Measurements from ENCODE around the gene ASAP3. TPM values are rescaled to one million over a fixed set of nuclear protein-coding genes. Genes with fewer than 3 reads are reported as not detected.

The ASAP3 gene
- total and polyA plus RNA-seq, 8 donors, result 17.9 to 37.4 (median 25.3) TPM

- H3K9me3 ChIP-seq, result no peaks in the 10 kb centered on the region
- WGBS, 2 donors, result 84 to 85% methylated on average over 8 of the region's 8 CpGs
- H3K27ac ChIP-seq, result no peak overlapping the region
- H3K36me3 ChIP-seq, result peaks cover 0 to 43% (median 4%) of the 10 kb centered on the region in 3 donors
- ATAC-seq (no peak), DNase-seq (no peak), FAIRE-seq (no peak)
- no peak overlapping the region for H3K4me3 ChIP-seq
- no peaks in the 10 kb centered on the region for H3K27me3 ChIP-seq
- no peak for TF ChIP-seq CTCF (IDR thresholded peaks at IDR 0.05)
- intact Hi-C loops (cut with DNase I), result no loop called here
- no peaks in the 10 kb centered on the region for H3K4me1 ChIP-seq
Measured at GRCh38 chr1:23387494-23387893, 96.5 kb downstream of the ASAP3 start.

DNA sequence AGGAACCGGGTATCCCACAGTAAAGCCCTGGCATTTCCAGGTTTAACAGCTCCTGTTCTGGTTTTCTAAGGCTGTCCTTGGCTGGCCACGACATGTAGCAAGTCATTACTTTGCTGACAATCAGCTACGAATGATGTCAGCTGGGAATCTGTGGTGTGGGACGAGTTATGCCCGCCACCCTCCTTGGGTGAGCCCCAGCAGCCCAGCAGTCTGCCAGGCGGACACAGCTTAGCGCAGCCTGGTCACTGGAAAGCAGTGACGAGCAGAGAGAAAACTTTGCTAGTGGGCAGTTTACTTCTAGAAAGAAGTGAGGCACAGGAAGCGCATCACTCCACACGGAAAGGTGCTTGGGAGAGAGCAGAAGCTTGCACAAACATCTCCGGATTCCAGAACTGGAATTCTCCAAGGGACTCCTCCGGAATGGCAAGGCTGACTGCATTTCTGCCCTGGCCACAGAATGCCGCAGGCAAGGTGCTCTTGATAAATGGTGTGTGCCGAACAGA is 98.8 kb downstream of the ASAP3 start:
- H3K27me3 ChIP-seq, result no peaks in the 10 kb centered on the region
- no peak for TF ChIP-seq CTCF (IDR thresholded peaks at IDR 0.05)
- DNase-seq (peak in 1 of 6 donors; percentile 21), ATAC-seq (no peak), FAIRE-seq (no peak)
- 83% methylated on average over 14 of the region's 14 CpGs for WGBS, 2 donors
- no peak overlapping the region for H3K4me3 ChIP-seq
- H3K27ac ChIP-seq, result peak overlapping the region in 1 of 4 donors; percentile 12
- no peaks in the 10 kb centered on the region for H3K4me1 ChIP-seq
- intact Hi-C loops (cut with DNase I), result no loop called here
- H3K9me3 ChIP-seq, result no peaks in the 10 kb centered on the region
- peaks cover 0 to 59% (median 4%) of the 10 kb centered on the region in 3 donors for H3K36me3 ChIP-seq

GRCh38 chr1:23384312-23385058 is 99.5 kb downstream of the ASAP3 start:
- no peaks in the 10 kb centered on the region for H3K4me1 ChIP-seq
- intact Hi-C loops (cut with DNase I), result no loop called here
- H3K4me3 ChIP-seq, result no peak overlapping the region
- H3K36me3 ChIP-seq, result peaks cover 0 to 59% (median 4%) of the 10 kb centered on the region in 3 donors
- 79 to 95% methylated on average over 9 to 11 of the region's 11 CpGs for WGBS, 2 donors
- DNase-seq (peak in 1 of 6 donors; percentile 11), FAIRE-seq (no peak), ATAC-seq (peak in 1 of 4 donors; percentile 15)
- H3K27me3 ChIP-seq, result no peaks in the 10 kb centered on the region
- no peak overlapping the region for H3K27ac ChIP-seq
- no peaks in the 10 kb centered on the region for H3K9me3 ChIP-seq
- TF ChIP-seq CTCF (IDR thresholded peaks at IDR 0.05), result no peak

GRCh38 chr1:23383577-23384311 is 100.2 kb downstream of the ASAP3 start:
- 77% methylated on average over 8 of the region's 8 CpGs for WGBS, 2 donors
- FAIRE-seq, result no peak
- peak in 2 of 4 donors; percentile 11 to 23 for ATAC-seq
- H3K36me3 ChIP-seq, result peaks cover 0 to 59% (median 4%) of the 10 kb centered on the region in 3 donors
- intact Hi-C loops (cut with DNase I), result no loop called here
- no peaks in the 10 kb centered on the region for H3K27me3 ChIP-seq
- peak in 1 of 6 donors; percentile 31 for DNase-seq
- H3K27ac ChIP-seq, result no peak overlapping the region
- H3K4me1 ChIP-seq, result no peaks in the 10 kb centered on the region
- TF ChIP-seq CTCF (IDR thresholded peaks at IDR 0.05), result no peak
- H3K9me3 ChIP-seq, result no peaks in the 10 kb centered on the region
- no peak overlapping the region for H3K4me3 ChIP-seq
